Measurements from ENCODE around the gene CTNNA2.

DNA sequence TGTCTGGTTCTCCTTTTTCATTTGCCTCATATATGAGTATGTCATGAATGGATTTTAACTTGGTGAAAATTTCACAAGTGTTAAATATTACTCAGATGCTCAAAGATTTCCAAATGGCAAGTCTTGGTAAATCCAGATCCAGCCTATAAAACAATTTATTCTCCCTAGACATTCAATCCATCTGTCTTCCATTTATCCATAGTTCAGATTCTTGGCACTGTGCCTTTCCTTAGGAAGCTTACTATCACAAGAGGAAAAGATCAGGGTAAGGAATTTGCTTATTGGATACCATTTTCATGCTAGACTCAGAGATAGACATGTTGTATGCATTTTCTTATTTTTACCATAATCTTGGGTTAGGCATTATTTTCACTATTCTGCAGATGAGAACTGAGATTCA lies 864.2 kb downstream of the CTNNA2 start:
- TF ChIP-seq, protein P1, sequence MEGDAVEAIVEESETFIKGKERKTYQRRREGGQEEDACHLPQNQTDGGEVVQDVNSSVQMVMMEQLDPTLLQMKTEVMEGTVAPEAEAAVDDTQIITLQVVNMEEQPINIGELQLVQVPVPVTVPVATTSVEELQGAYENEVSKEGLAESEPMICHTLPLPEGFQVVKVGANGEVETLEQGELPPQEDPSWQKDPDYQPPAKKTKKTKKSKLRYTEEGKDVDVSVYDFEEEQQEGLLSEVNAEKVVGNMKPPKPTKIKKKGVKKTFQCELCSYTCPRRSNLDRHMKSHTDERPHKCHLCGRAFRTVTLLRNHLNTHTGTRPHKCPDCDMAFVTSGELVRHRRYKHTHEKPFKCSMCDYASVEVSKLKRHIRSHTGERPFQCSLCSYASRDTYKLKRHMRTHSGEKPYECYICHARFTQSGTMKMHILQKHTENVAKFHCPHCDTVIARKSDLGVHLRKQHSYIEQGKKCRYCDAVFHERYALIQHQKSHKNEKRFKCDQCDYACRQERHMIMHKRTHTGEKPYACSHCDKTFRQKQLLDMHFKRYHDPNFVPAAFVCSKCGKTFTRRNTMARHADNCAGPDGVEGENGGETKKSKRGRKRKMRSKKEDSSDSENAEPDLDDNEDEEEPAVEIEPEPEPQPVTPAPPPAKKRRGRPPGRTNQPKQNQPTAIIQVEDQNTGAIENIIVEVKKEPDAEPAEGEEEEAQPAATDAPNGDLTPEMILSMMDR (IDR thresholded peaks at IDR 0.05) = no peak
- TF ChIP-seq, protein P2, sequence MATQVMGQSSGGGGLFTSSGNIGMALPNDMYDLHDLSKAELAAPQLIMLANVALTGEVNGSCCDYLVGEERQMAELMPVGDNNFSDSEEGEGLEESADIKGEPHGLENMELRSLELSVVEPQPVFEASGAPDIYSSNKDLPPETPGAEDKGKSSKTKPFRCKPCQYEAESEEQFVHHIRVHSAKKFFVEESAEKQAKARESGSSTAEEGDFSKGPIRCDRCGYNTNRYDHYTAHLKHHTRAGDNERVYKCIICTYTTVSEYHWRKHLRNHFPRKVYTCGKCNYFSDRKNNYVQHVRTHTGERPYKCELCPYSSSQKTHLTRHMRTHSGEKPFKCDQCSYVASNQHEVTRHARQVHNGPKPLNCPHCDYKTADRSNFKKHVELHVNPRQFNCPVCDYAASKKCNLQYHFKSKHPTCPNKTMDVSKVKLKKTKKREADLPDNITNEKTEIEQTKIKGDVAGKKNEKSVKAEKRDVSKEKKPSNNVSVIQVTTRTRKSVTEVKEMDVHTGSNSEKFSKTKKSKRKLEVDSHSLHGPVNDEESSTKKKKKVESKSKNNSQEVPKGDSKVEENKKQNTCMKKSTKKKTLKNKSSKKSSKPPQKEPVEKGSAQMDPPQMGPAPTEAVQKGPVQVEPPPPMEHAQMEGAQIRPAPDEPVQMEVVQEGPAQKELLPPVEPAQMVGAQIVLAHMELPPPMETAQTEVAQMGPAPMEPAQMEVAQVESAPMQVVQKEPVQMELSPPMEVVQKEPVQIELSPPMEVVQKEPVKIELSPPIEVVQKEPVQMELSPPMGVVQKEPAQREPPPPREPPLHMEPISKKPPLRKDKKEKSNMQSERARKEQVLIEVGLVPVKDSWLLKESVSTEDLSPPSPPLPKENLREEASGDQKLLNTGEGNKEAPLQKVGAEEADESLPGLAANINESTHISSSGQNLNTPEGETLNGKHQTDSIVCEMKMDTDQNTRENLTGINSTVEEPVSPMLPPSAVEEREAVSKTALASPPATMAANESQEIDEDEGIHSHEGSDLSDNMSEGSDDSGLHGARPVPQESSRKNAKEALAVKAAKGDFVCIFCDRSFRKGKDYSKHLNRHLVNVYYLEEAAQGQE (IDR thresholded peaks at IDR 0.05; ENCODE audit: insufficient read depth in 1 of 2, low read depth in 2 of 2, low read length in 1 of 2) = no peak
- TF ChIP-seq POLR2AphosphoS5 (IDR thresholded peaks at IDR 0.05; ENCODE audit: low read depth, low read length) (no peak), TCF7L2 (IDR thresholded peaks at IDR 0.05; ENCODE audit: low read depth, low read length) (no peak)

All from Panc1 (cell line).